HG03066 (cell line): ENCODE measurements around the gene CDK15.

ENCODE experiments used
- ATAC-seq: cut with Tn5 transposase; IDR thresholded peaks from one replicate; pipeline ENCODE4 v1.9.1; 2021; ENCODE audit warnings: low read depth; ENCODE audit not compliant: unreplicated experiment

Gene CDK15

GRCh38 chr2:201859949-201860348, 53.6 kb downstream of the CDK15 start:
- no peak for ATAC-seq

DNA sequence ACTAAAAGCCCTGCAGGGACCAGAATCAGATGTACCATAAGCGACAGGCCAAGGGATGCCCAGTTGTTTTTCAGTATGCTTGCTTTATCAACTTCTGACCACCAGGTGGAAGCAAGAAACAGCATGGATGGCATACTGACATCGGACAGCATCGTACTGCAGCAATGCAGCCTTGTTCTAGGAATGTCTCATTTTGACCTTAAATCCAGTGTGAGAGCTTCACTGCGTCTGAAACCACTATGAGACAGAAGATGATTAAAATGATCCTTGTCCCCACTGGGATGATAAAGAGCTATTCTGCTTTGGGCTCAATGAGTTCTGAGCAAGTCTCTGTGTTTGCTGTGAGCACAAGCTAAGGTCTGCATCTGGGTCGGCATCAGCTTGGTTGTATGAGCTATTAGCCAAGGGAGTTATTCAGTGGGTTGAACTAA, 54.3 kb downstream of the CDK15 start:
- peak; percentile 62 for ATAC-seq

GRCh38 chr2:201862843-201863242, 56.5 kb downstream of the CDK15 start:
- no peak for ATAC-seq

DNA sequence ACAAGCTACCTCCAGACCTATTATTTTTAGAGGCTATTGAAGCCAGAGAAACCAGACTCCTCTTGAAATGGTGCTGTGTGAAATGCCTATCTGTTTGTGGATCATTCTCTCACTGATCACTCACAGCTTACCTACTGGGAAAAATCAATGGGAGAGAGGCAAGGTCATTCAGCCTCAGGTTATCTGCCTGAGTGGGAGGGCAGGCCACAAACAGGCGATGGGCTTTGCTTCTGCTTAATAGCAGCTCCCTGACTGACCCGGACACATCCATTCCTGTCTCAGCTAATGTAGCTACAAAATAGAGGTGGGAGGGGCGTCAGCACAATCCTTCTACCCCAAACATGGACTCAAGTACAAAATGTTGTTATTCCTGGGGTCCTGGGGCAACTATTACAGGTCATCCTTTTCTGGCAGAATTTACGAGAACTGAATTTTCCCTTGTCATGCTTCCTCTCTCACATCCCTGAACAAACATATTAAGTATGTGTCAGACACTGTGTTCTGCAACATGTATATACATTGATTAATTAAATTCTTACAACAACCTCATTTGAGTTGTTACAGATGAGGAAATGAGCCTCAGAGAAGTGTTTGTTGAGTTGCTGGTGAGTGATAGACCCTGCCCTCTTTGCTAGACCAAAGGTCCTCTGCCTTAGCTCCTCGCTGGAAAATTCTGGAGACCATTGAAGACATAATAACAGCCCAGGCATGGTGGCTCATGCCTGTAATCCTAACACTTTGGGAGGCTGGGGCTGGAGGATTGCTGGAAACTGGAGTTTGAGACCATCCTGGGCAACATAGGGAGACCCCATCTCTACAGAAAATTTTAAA, 60.5 kb downstream of the CDK15 start:
- no peak for ATAC-seq

GRCh38 chr2:201871471-201871870, 65.1 kb downstream of the CDK15 start:
- ATAC-seq, result no peak

DNA sequence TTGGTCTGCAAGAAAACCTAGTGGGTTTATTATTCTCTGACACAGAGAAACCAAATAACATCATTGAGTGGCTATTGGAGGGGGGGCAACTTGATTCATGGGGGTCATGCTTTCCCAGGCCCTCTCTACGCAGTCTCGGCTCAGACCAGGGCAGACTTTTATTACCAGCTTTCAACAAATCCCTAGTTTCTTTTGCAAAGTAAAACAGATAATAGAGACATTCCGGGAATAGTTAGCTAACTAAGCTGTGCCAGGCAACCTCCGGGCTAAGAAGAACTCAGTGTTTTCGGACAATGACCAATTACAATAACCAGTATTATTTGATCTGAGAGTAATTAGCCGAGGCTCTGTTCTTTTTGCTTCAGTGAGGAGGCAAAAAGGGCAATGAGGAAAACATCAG, 66.3 kb downstream of the CDK15 start:
- no peak for ATAC-seq

GRCh38 chr2:201879996-201880395, 73.7 kb downstream of the CDK15 start:
- no peak for ATAC-seq

GRCh38 chr2:201880579-201880978, 74.2 kb downstream of the CDK15 start:
- no peak for ATAC-seq

DNA sequence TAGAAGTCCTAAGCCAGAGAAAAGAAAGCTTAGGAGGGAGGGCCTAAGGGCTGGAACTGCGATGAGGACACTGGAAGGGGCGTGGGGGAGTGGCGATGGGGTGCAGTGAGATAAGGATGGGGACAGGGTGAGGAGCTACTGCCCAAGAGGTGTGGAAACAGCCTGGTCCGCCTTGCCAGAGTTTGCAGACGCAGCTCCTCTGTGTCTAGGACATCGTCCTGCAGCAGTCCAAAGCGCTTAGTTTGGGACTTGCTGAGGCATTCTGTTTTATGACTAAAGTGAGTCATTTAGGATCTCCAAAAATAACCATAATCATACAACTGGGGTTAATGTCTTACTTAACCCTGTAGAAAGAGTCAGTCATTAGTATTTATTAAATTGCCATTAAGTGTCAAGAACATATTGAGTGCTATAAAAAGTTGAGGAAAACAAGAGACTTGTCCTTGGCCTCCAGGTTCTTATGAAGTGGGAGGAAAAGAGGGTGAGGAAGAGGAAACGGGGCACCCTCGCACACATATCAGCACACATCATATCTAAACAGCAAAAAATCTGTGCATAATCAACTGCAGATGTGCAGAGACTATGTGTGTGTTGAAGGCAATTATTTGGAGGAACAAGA, 74.8 kb downstream of the CDK15 start:
- ATAC-seq, result no peak

DNA sequence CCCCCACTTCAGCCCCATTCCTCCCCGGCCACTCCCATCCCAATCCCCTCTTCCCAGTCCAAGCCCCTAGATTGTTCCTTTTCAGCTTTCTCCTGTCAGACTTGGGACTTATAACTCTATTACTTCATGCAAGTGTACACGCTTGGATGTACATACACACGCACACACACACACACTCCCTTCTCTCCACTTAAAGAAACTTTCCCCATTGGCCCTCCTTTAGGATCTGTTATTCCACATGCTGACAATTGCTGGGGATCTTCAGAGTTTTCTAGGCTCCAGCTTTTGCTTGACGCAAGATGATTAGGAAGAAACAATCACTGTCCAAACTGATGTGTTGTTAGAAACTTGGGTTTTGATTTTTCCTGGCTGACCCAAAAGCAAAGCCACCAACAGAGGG, 75.4 kb downstream of the CDK15 start:
- no peak for ATAC-seq

- no peak for ATAC-seq
These were observed 76.2 kb downstream of the CDK15 start for GRCh38 chr2:201882353-201883090.

- ATAC-seq, result no peak
These were observed 77.5 kb downstream of the CDK15 start for GRCh38 chr2:201883606-201884369.

- ATAC-seq, result no peak
These were observed 80.2 kb downstream of the CDK15 start for GRCh38 chr2:201886504-201886903.

GRCh38 chr2:201887773-201888425, 81.6 kb downstream of the CDK15 start:
- no peak for ATAC-seq

DNA sequence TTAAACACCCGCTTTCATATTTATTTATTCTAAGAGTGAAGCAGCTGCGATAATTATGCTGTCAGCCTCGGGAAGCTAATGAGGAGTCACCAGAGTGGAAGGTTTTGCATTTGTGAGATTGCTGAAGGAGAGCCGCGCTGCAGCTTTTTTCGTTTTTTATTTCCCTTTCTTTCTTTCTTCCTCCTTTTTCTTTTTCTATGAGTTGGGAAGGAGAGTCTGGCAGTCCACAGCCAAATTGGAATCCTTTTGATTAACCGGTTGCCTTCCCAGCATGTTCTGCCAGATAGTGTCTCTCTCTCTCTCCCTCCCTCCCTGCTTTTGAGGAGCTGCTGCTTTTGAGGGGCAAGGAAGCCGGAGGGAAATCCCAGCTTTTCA, 82.1 kb downstream of the CDK15 start:
- no peak for ATAC-seq

- no peak for ATAC-seq
These were observed 84.1 kb downstream of the CDK15 start for GRCh38 chr2:201890453-201890852.

- no peak for ATAC-seq
These were observed 85.3 kb downstream of the CDK15 start for GRCh38 chr2:201891676-201892075.

GRCh38 chr2:201892516-201892915, 86.2 kb downstream of the CDK15 start:
- no peak for ATAC-seq

- no peak for ATAC-seq
These were observed 94.0 kb downstream of the CDK15 start for GRCh38 chr2:201900362-201900761.

DNA sequence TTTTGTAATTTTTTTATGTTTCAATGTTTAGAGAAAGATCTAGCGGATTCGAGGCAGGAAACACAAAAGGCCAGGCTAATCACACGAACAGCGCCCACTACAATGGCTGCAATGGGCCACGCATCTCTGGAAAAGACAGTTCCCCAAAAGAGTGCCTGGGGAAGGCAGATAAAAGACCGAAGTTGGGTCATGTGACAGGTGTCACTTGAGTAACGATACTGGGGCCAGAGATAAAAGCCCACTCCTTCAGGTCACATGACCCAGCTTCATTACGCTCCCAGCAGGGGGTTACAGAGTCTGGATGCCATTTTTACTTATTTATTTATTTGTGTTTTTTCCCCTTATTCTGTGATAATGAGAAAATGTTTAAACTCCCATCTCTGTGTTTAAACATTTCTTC, 95.4 kb downstream of the CDK15 start:
- no peak for ATAC-seq
